PC-3 (cell line): ENCODE results near the gene TMEM255B. TPM values are rescaled to one million over a fixed set of nuclear protein-coding genes. Genes with fewer than 3 reads are reported as not detected.
A peak's percentile ranks its signal among the peaks of the same experiment; 100 is the strongest.

Experiments used
- ATAC-seq: fragments of 200-7000 bp; cut with Tn5 transposase; 2 replicates; pipeline ENCODE4 v1.9.1; 2020; ENCODE audit warnings: mild to moderate bottlenecking, moderate library complexity
- Bru-seq: library from RNA; stranded (reverse); fragments of 400-500 nt; gene quantifications from one replicate; lab custom pipeline; 2021; lab: Mats Ljungman, UMichigan
- BruChase-seq, 2 experiments: library from RNA; stranded (reverse); fragments of 400-500 nt; gene quantifications; one replicate each; lab custom pipeline; 2021; lab: Mats Ljungman, UMichigan
- BruUV-seq: library from RNA; stranded (reverse); fragments of 400-500 nt; replicated peaks from 2 replicates; lab custom pipeline; 2021; lab: Mats Ljungman, UMichigan
- CTCF ChIA-PET: fragments of 300-600 bp; sonication (Branson Sonifier 250); formaldehyde crosslinking; loops from one replicate; lab custom pipeline; 2022; ENCODE audit warnings: antibody characterized with exemption; lab: Charles Lee
- POLR2A ChIA-PET: fragments of 300-600 bp; sonication (Branson Sonifier 250); formaldehyde crosslinking; loops from one replicate; lab custom pipeline; 2022; ENCODE audit warnings: antibody characterized with exemption; ENCODE audit not compliant: unreplicated experiment; lab: Charles Lee
- DNase-seq: peaks from one replicate; pipeline ENCODE4 v3.0.0-alpha.2; 2015
- H2AFZ ChIP-seq: fragments of 300-600 bp; sonication (generic); 2 replicates; pipeline ENCODE4 v1.6.0; 2016; ENCODE audit warnings: antibody characterized with exemption, low read length
- H3F3A ChIP-seq: fragments of 300-600 bp; sonication (generic); one replicate; pipeline ENCODE4 v1.6.0; 2017; ENCODE audit warnings: antibody characterized with exemption, low read length, control low read depth, mild to moderate bottlenecking; ENCODE audit not compliant: unreplicated experiment
- H3K27ac ChIP-seq: fragments of 300-600 bp; sonication (generic); 2 replicates; pipeline ENCODE4 v1.5.1; 2016; ENCODE audit warnings: mild to moderate bottlenecking, low read length
- H3K27me3 ChIP-seq: fragments of 300-600 bp; sonication (generic); 2 replicates; pipeline ENCODE4 v1.6.1; 2016; ENCODE audit warnings: low read length, mixed read lengths
- H3K36me3 ChIP-seq: fragments of 300-600 bp; sonication (generic); 2 replicates; pipeline ENCODE4 v1.6.1; 2016; ENCODE audit warnings: low read depth, mixed run types, low read length, mixed read lengths
- H3K4me1 ChIP-seq: fragments of 300-600 bp; sonication (generic); 2 replicates; pipeline ENCODE4 v1.5.1; 2016; ENCODE audit warnings: low read length; ENCODE audit not compliant: insufficient read depth
- H3K4me2 ChIP-seq: fragments of 300-600 bp; sonication (generic); 2 replicates; pipeline ENCODE4 v1.6.0; 2016; ENCODE audit warnings: low read length
- H3K4me3 ChIP-seq: fragments of 300-600 bp; sonication (generic); 2 replicates; pipeline ENCODE4 v1.5.1; 2016; ENCODE audit warnings: mild to moderate bottlenecking, low read length, mixed read lengths
- H3K79me2 ChIP-seq: fragments of 300-600 bp; sonication (generic); 2 replicates; pipeline ENCODE4 v1.6.1; 2017; ENCODE audit warnings: low read length, mixed read lengths
- H3K9ac ChIP-seq: fragments of 300-600 bp; sonication (generic); 2 replicates; pipeline ENCODE4 v1.6.0; 2016; ENCODE audit warnings: mild to moderate bottlenecking, low read length
- H3K9me2 ChIP-seq: fragments of 300-600 bp; sonication (generic); replicated peaks from 2 replicates; pipeline ENCODE4 v1.6.1; 2016; ENCODE audit warnings: mixed run types, low read length, mixed read lengths
- H3K9me3 ChIP-seq: fragments of 300-600 bp; sonication (generic); 2 replicates; pipeline ENCODE4 v1.6.1; 2016; ENCODE audit warnings: low read length, mixed read lengths
- H4K20me1 ChIP-seq: fragments of 300-600 bp; sonication (generic); 2 replicates; pipeline ENCODE4 v1.6.1; 2016; ENCODE audit warnings: low read length, mixed read lengths
- EZH2 ChIP-seq: fragments of 300-600 bp; sonication (generic); IDR thresholded peaks from one replicate; pipeline ENCODE4 v1.6.1; 2017; ENCODE audit warnings: antibody characterized with exemption, mild to moderate bottlenecking, low read length; ENCODE audit not compliant: unreplicated experiment
- EZH2phosphoT487 ChIP-seq: fragments of 300-600 bp; sonication (generic); IDR thresholded peaks from 2 replicates; pipeline ENCODE4 v1.6.1; 2018; ENCODE audit warnings: mild to moderate bottlenecking, antibody characterized with exemption, low read length, borderline replicate concordance
- intact Hi-C: fragments of 100-400 bp; cut with micrococcal nuclease; formaldehyde crosslinking; loops from 2 replicates; pipeline ENCODE4 v1.9.0; 2023
- long read RNA-seq: library from polyadenylated mRNA; unstranded; transcript quantifications from one replicate; pipeline ENCODE4 v2.0.0, GENCODE V29; 2021; ENCODE audit not compliant: unreplicated experiment
- total RNA-seq: library from RNA; depleted of rRNA; stranded (reverse); fragments of >200 nt; gene quantifications from 2 replicates; pipeline ENCODE4 v1.2.3, GENCODE V29; 2014; rRNA removed
- TF ChIP-seq, protein P1 (sequence below): fragments of 300-600 bp; sonication (generic); conservative IDR thresholded peaks from 2 replicates; pipeline ENCODE4 v1.5.1; 2017; ENCODE audit warnings: antibody characterized with exemption, low read depth, mild to moderate bottlenecking, low read length

TMEM255B gene
- 26.9 and 35.5 TPM in 2 replicates for total RNA-seq
- Bru-seq, nascent RNA = percentile 80 among the genes with signal in this experiment
- BruChase-seq, experiment 1, labeled RNA remaining after a 6-hour chase = percentile 80 among the genes with signal in this experiment
- BruChase-seq, experiment 2, labeled RNA remaining after a 2-hour chase = percentile 87 among the genes with signal in this experiment
- long read RNA-seq, full-length matches to known transcripts = 86 of 197 reads
- long read RNA-seq, partial matches to known transcripts = 33 of 197 reads
- long read RNA-seq, other reads (novel, unspliced or antisense) = 78 of 197 reads

DNA sequence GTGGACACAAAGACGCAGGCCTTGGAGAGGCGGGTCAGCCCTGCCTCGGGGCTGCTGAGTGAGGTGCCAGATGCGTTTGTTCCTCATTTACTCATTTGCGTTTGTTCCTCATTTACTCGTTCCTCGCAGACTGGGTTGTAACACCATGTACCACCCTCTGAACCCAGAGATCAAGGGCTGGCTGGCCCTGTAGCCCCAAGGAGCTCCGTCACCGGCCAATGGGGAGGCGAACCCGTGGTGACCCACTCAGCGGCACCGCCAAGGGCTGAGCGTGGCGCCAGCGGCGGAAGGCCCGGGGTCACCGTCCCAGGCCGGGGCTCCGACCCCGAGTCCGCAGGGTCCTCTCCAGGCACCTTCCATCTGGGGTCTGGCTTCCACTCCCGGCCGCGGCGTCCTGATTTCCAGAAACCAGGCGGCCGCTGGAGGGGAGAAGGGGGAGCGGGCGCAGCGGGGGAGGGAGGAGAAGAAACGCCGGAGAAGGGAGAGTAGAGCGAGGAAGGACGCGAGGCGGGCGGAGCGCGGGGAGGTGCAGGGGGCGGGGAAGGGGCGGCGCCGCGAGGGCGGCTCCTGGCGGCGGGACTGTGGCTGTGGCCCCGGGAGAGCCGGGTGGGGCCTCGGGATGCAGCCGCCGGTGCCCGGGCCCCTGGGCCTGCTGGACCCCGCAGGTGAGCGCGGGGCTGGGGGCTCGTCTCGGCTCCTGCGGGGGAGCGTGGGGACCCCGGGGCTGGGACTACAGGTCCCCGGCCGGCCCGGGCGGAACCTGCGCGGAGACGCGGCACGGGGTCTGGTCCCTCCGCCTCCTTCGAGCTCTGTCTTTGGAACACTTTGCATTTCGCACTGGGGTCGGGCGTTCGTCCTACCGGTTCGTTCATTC, at the start of gene TMEM255B:
Gene TMEM255B (plus strand): TSS at position 576 of the 874 bp plus-strand sequence. CDS start 44 bp downstream, at position 620.
- CTCF ChIA-PET = interaction anchor here (0.7 kb wide), 1 partner anchor 373 kb away, joined by 3 read pairs; the partner anchor contains the start of gene RASA3
- ATAC-seq (peak; percentile 91), DNase-seq (peak; percentile 71)
- Histone ChIP-seq H3K36me3 (no peaks in the 10 kb centered on the region), H3K9me2 (no peaks in the 10 kb centered on the region), H2AFZ (peak within 1 kb of the TSS; percentile 98), H3K27me3 (no peaks in the 10 kb centered on the region), H3K4me1 (peaks cover 22% of the 10 kb centered on the region), H3K4me3 (peak within 1 kb of the TSS; percentile 97), H3F3A (no peaks in the 10 kb centered on the region), H3K9ac (peak within 1 kb of the TSS; percentile 68), H3K9me3 (no peaks in the 10 kb centered on the region), H3K4me2 (peak within 1 kb of the TSS; percentile 91), H3K27ac (peak within 1 kb of the TSS; percentile 17; the same call in 1 of the 2 replicates), H4K20me1 (no peaks in the 10 kb centered on the region), H3K79me2 (peaks cover 25% of the 10 kb centered on the region)
- POLR2A ChIA-PET = no interaction called here
- TF ChIP-seq, protein P1, sequence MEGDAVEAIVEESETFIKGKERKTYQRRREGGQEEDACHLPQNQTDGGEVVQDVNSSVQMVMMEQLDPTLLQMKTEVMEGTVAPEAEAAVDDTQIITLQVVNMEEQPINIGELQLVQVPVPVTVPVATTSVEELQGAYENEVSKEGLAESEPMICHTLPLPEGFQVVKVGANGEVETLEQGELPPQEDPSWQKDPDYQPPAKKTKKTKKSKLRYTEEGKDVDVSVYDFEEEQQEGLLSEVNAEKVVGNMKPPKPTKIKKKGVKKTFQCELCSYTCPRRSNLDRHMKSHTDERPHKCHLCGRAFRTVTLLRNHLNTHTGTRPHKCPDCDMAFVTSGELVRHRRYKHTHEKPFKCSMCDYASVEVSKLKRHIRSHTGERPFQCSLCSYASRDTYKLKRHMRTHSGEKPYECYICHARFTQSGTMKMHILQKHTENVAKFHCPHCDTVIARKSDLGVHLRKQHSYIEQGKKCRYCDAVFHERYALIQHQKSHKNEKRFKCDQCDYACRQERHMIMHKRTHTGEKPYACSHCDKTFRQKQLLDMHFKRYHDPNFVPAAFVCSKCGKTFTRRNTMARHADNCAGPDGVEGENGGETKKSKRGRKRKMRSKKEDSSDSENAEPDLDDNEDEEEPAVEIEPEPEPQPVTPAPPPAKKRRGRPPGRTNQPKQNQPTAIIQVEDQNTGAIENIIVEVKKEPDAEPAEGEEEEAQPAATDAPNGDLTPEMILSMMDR = no peak
- no TSS peak for BruUV-seq
- intact Hi-C loops = loop anchor here (2.0 kb wide), 1 partner anchor 26 kb away; no protein-coding TSS in a partner anchor

DNA sequence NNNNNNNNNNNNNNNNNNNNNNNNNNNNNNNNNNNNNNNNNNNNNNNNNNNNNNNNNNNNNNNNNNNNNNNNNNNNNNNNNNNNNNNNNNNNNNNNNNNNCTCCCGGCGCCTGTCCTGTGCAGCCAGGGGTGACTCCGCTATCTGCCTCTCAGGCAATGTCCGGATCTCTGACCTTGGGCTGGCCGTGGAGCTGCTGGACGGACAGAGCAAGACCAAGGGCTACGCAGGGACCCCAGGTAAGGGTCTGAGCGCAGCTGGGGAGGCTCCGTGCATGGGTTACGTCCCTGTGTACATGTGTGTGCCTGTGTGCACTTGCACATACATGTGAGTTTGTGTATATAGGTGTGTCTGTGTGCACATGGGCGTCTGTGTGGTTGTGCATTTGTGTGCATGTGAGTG, 36.1 kb upstream of the TMEM255B start:
- Histone ChIP-seq H3K4me3 (no peak overlapping the region), H3K79me2 (no peaks in the 10 kb centered on the region), H3F3A (no peaks in the 10 kb centered on the region), H3K9me2 (no peaks in the 10 kb centered on the region), H3K4me2 (no peak overlapping the region), H3K9ac (no peak overlapping the region), H3K27ac (no peak overlapping the region), H2AFZ (no peak overlapping the region), H3K4me1 (no peaks in the 10 kb centered on the region), H3K9me3 (no peaks in the 10 kb centered on the region), H3K36me3 (no peaks in the 10 kb centered on the region), H4K20me1 (no peaks in the 10 kb centered on the region), H3K27me3 (no peaks in the 10 kb centered on the region)
- POLR2A ChIA-PET = no interaction called here
- ATAC-seq (no peak), DNase-seq (no peak)
- CTCF ChIA-PET = no interaction called here
- TF ChIP-seq EZH2 (no peak), EZH2phosphoT487 (no peak)
- TF ChIP-seq, protein P1 = no peak
- intact Hi-C loops = no loop called here
- no TSS peak for BruUV-seq
